GM23248 (cell line): Measurements from ENCODE around the gene ATP2A2.

Source experiments
- EZH2 ChIP-seq: fragments of 200-600 bp; sonication (generic); IDR thresholded peaks from 2 replicates; pipeline ENCODE4 v1.6.1; 2018; ENCODE audit warnings: antibody characterized with exemption, mild to moderate bottlenecking; ENCODE audit not compliant: insufficient read depth, poor library complexity, severe bottlenecking
- EZH2phosphoT487 ChIP-seq: fragments of 200-600 bp; sonication (generic); IDR thresholded peaks from 2 replicates; pipeline ENCODE4 v1.6.1; 2018; ENCODE audit warnings: antibody characterized with exemption, moderate library complexity, mild to moderate bottlenecking, low read depth; ENCODE audit not compliant: insufficient read depth

GRCh38 chr12:110270125-110270962 lies 10.7 kb upstream of the ATP2A2 start:
- TF ChIP-seq EZH2phosphoT487: no peak
- TF ChIP-seq EZH2: no peak
